ENCODE data around the gene EI24. TPM values are rescaled to one million over a fixed set of nuclear protein-coding genes. Genes with fewer than 3 reads are reported as not detected.

Gene EI24
- total RNA-seq, 1 donor from 2014 or later = 114 TPM

- Mint-ChIP-seq H3K27me3 (ENCODE audit: low read depth) (no peaks in the 10 kb centered on the region), H3K4me3 (no peak overlapping the region), H3K36me3 (ENCODE audit: low read depth) (peaks cover 9% of the 10 kb centered on the region), H3K4me1 (no peaks in the 10 kb centered on the region), H3K27ac (ENCODE audit: unreplicated experiment) (no peak overlapping the region), H3K9me3 (peaks cover 5% of the 10 kb centered on the region)
- no peak for DNase-seq (ENCODE audit: low read depth, low spot score)
- TF ChIP-seq CTCF (conservative IDR thresholded peaks at IDR 0.05) = no peak
Observed at GRCh38 chr11:125542709-125543108, 26.6 kb upstream of the EI24 start.

GRCh38 chr11:125550780-125551179, 18.5 kb upstream of the EI24 start:
- no peak for DNase-seq (ENCODE audit: low read depth, low spot score)

GRCh38 chr11:125551835-125552342, 17.4 kb upstream of the EI24 start:
- H3K4me3 Mint-ChIP-seq = no peak overlapping the region
- peaks cover 24% of the 10 kb centered on the region for H3K9me3 Mint-ChIP-seq
- H3K4me1 Mint-ChIP-seq = no peaks in the 10 kb centered on the region
- peaks cover 27% of the 10 kb centered on the region for H3K36me3 Mint-ChIP-seq (ENCODE audit: low read depth)
- DNase-seq (ENCODE audit: low read depth, low spot score) = no peak
- H3K27me3 Mint-ChIP-seq (ENCODE audit: low read depth) = no peaks in the 10 kb centered on the region
- TF ChIP-seq CTCF (conservative IDR thresholded peaks at IDR 0.05) = no peak
- no peak overlapping the region for H3K27ac Mint-ChIP-seq (ENCODE audit: unreplicated experiment)

More at GRCh38 chr11:125550780-125551179, 18.5 kb upstream of the EI24 start:
- H3K4me3 Mint-ChIP-seq = no peak overlapping the region
- H3K4me1 Mint-ChIP-seq = no peaks in the 10 kb centered on the region
- H3K27ac Mint-ChIP-seq (ENCODE audit: unreplicated experiment) = no peak overlapping the region
- TF ChIP-seq CTCF (conservative IDR thresholded peaks at IDR 0.05) = no peak
- peaks cover 20% of the 10 kb centered on the region for H3K9me3 Mint-ChIP-seq
- H3K36me3 Mint-ChIP-seq (ENCODE audit: low read depth) = peaks cover 23% of the 10 kb centered on the region
- H3K27me3 Mint-ChIP-seq (ENCODE audit: low read depth) = no peaks in the 10 kb centered on the region

GRCh38 chr11:125552927-125553326, 16.4 kb upstream of the EI24 start:
- H3K36me3 Mint-ChIP-seq (ENCODE audit: low read depth) = peaks cover 29% of the 10 kb centered on the region
- no peak for TF ChIP-seq CTCF (conservative IDR thresholded peaks at IDR 0.05)
- H3K27me3 Mint-ChIP-seq (ENCODE audit: low read depth) = peaks cover 4% of the 10 kb centered on the region
- no peak overlapping the region for H3K27ac Mint-ChIP-seq (ENCODE audit: unreplicated experiment)
- H3K4me3 Mint-ChIP-seq = no peak overlapping the region
- no peaks in the 10 kb centered on the region for H3K4me1 Mint-ChIP-seq
- DNase-seq (ENCODE audit: low read depth, low spot score) = no peak
- H3K9me3 Mint-ChIP-seq = peaks cover 24% of the 10 kb centered on the region

GRCh38 chr11:125553357-125553756, 15.9 kb upstream of the EI24 start:
- no peaks in the 10 kb centered on the region for H3K4me1 Mint-ChIP-seq
- no peak for TF ChIP-seq CTCF (conservative IDR thresholded peaks at IDR 0.05)
- H3K27me3 Mint-ChIP-seq (ENCODE audit: low read depth) = peaks cover 4% of the 10 kb centered on the region
- H3K9me3 Mint-ChIP-seq = peaks cover 24% of the 10 kb centered on the region
- H3K4me3 Mint-ChIP-seq = no peak overlapping the region
- DNase-seq (ENCODE audit: low read depth, low spot score) = no peak
- no peak overlapping the region for H3K27ac Mint-ChIP-seq (ENCODE audit: unreplicated experiment)
- H3K36me3 Mint-ChIP-seq (ENCODE audit: low read depth) = peaks cover 29% of the 10 kb centered on the region
